SK-N-SH treated with all-trans-retinoic acid at 6 μM for 48 hours (cell line): ENCODE data around the gene SLC7A8.

ENCODE experiments used
- ARNTL ChIP-seq: fragments of 450-650 bp; formaldehyde crosslinking; IDR thresholded peaks from 2 replicates; pipeline ENCODE4 v1.5.0; 2020; ENCODE audit warnings: low read depth, mild to moderate bottlenecking, moderate library complexity, borderline replicate concordance
- BACH2 ChIP-seq: fragments of 250-450 bp; sonication (Bioruptor Pico); IDR thresholded peaks from 2 replicates; pipeline ENCODE4 v1.9.0; 2021; ENCODE audit warnings: mild to moderate bottlenecking, borderline replicate concordance
- PATZ1 ChIP-seq: fragments of 250-450 bp; sonication (Bioruptor Pico); IDR thresholded peaks from 2 replicates; pipeline ENCODE4 v1.8.0; 2020; ENCODE audit warnings: mild to moderate bottlenecking, moderate library complexity, borderline replicate concordance
- TSHZ2 ChIP-seq: fragments of 250-450 bp; sonication (Bioruptor Pico); IDR thresholded peaks from 2 replicates; pipeline ENCODE4 v1.5.0; 2020; ENCODE audit warnings: mild to moderate bottlenecking, moderate library complexity
- ZC3H10 ChIP-seq: fragments of 250-450 bp; sonication (Bioruptor Pico); IDR thresholded peaks from 2 replicates; pipeline ENCODE4 v1.5.1; 2021; ENCODE audit warnings: mild to moderate bottlenecking, moderate library complexity
- ZFP30 ChIP-seq: fragments of 450-650 bp; formaldehyde crosslinking; IDR thresholded peaks from 2 replicates; pipeline ENCODE4 v1.5.0; 2022; ENCODE audit warnings: mild to moderate bottlenecking, moderate library complexity

GRCh38 chr14:23093991-23094665, 89.3 kb downstream of the SLC7A8 start:
- TF ChIP-seq ZFP30 (CRISPR knock-in tag) (no peak), BACH2 (CRISPR knock-in tag) (no peak), ARNTL (CRISPR knock-in tag) (no peak), PATZ1 (no peak), TSHZ2 (CRISPR knock-in tag) (no peak), ZC3H10 (CRISPR knock-in tag) (no peak)
